AG09309 (cell line): ENCODE results near the gene SDR39U1.
"Not testable (repeated sequence)": the region's sequence is repeated elsewhere in the genome, so short reads cannot be mapped to it uniquely, and the experiment has no call there.

Source experiments
- DNase-seq: peaks from one replicate; pipeline ENCODE4 v3.0.0-alpha.2; 2010; ENCODE audit warnings: low read depth
- H3K4me3 ChIP-seq: 2 replicates; pipeline ENCODE4 v1.5.1; 2011; ENCODE audit warnings: mild to moderate bottlenecking, low read depth, low read length, moderate library complexity; ENCODE audit not compliant: control insufficient read depth
- TF ChIP-seq, protein P1 (sequence below): IDR thresholded peaks from 2 replicates; pipeline ENCODE4 v1.5.1; 2011; ENCODE audit warnings: mild to moderate bottlenecking, low read depth, low read length, inconsistent platforms; ENCODE audit not compliant: insufficient read depth, control insufficient read depth; ENCODE audit errors: missing control alignments

Gene SDR39U1

DNA sequence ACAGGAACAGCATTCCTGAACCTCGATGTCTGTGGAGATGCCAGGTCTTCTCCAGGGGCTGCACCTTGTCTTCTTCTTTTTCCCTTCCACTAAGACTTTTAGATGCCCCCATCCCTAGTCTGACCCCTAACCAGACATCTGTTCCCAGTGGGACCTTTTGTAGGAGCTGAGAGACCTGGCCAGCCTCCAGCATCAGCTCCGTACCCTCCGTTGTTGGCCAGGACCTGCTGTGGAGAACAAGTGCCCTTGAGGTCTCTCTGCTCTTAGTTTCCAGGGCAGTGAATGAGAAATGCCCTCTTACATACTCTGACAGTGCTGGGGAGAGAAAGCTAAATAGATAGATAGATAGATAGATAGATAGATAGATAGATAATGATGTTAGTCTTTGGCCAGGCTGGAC, 16.8 kb upstream of the SDR39U1 start:
- no peak for DNase-seq
- H3K4me3 ChIP-seq = no peak overlapping the region
- TF ChIP-seq, protein P1, sequence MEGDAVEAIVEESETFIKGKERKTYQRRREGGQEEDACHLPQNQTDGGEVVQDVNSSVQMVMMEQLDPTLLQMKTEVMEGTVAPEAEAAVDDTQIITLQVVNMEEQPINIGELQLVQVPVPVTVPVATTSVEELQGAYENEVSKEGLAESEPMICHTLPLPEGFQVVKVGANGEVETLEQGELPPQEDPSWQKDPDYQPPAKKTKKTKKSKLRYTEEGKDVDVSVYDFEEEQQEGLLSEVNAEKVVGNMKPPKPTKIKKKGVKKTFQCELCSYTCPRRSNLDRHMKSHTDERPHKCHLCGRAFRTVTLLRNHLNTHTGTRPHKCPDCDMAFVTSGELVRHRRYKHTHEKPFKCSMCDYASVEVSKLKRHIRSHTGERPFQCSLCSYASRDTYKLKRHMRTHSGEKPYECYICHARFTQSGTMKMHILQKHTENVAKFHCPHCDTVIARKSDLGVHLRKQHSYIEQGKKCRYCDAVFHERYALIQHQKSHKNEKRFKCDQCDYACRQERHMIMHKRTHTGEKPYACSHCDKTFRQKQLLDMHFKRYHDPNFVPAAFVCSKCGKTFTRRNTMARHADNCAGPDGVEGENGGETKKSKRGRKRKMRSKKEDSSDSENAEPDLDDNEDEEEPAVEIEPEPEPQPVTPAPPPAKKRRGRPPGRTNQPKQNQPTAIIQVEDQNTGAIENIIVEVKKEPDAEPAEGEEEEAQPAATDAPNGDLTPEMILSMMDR = no peak

DNA sequence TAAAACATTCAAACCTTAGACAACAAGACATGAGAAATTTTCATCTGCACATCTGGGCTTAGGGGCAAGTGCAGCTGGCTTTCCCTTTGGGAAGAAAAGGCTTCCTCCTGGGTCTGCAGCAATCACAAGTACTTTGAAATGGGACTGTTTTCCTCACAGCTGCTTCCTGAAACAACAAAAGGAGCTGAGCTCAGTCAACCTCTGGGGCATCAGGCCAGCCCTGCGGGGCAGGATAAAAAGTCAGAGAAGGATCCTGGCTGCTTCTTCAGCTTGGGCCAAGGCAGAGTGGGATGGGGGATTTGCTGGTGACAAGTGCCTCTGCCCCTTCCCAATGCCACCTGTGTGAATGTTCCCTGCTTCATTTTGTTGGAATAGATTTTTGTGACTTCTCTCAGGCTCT, 16.2 kb upstream of the SDR39U1 start:
- no peak overlapping the region for H3K4me3 ChIP-seq
- TF ChIP-seq, protein P1 = no peak
- DNase-seq = no peak

DNA sequence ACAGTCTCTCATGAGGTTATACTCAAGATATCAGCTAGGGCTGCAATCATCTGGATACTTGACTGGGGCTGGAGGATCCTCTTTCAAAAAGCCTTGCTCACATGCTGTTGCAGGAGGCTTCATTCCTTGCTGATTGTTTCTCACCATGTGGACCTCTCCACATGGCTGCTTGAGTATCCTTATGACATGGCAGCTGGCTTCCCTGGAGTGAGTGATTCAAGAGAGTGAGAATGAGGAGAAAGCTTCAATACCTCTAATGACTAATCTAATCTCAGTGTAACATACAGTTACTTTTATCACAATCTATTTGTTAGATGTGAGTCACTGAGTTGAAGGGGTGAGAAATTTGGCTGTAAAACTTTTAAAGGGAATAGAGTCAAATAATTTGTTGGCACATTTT, 14.4 kb upstream of the SDR39U1 start:
- DNase-seq = no peak
- TF ChIP-seq, protein P1 = no peak
- H3K4me3 ChIP-seq = no peak overlapping the region

DNA sequence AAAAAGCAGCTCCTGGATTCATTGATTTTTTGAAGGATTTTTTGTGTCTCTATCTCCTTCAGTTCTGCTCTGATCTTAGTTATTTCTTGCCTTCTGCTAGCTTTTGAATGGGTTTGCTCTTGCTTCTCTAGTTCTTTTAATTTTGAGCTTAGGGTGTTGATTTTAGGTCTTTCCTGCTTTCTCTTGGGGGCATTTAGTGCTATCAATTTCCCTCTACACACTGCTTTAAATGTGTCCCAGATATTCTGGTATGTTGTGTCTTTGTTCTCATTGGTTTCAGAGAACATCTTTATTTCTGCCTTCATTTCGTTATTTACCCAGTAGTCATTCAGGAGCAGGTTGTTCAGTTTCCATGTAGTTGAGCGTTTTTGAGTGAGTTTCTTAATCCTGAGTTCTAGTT, 8.3 kb upstream of the SDR39U1 start:
- DNase-seq, H3K4me3 ChIP-seq: not testable (repeated sequence)

DNA sequence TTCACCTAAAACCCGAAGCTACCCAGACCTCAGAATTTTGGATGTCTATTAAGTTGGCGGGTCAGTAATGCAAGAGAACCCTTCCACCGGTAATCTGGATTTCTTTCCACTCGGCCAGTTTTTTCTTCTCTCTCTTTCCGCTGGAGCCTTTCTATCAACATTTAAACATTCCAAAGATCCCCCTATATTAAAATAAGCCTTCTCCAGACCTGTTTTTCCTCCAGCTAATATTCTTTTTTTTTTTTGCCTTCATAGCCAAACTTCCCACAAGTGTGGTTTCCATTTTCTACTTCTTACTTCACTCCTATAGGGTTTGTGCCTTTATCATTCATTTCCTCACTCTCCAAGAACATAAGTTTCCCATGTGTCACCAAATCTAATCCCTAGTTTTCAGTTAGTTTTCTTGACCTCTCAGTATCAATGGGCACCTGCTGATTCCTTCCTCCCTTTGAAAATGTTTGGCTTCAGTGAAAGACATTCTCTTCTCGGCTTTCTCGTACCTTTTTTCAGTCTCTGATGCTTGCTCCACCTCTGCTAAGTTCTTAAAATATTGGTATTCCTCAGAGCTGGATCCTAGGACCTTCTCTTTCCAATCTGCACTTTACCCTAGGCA, 583 bp upstream of the SDR39U1 start:
- no peak for DNase-seq
- H3K4me3 ChIP-seq = peak overlapping the region; percentile 64
- TF ChIP-seq, protein P1 = no peak

DNA sequence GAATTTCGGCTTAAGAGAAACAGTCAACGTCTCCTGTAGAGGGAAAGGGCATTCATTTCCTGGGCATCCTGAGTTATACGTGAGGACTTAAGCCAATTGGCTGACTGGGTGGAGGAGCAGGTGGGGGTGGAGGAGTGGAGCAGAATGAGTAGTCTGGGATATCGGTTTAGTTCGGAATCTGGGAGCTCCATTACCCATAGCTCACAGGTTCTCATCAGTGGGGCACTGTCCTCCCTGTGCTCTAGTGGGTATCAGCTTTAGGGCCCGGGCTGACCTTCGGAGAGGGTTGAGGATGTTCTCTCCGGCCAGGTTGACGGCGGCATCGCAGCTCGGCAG, 704 bp downstream of the SDR39U1 start:
- peak overlapping the region; percentile 64 for H3K4me3 ChIP-seq
- TF ChIP-seq, protein P1 = no peak
- DNase-seq = no peak

DNA sequence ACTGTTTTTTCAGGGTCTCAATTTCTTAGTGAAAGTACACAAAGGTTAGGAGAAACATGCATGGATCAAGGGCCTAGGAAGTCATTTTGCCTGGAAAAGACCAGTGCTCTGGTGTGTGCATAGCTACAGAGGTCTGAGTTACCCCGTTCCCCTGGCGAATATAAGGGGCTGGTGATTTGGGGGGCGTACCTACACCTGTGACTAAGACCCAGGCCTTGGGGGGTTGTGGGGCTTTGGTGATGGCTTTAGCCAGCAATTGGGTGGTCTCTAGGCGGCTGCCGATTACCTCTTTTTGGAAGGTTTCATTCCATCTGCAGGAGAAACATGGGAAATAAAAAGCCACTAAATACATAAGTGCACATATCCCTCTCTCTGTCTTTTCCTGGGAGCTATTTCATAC, 1.1 kb downstream of the SDR39U1 start:
- no peak for DNase-seq
- TF ChIP-seq, protein P1 = no peak
- H3K4me3 ChIP-seq = peak overlapping the region; percentile 64
